Dendritic cell treated with granulocyte-macrophage colony-stimulating factor and Interleukin-4, amounts not matched to agents 40 ng/mL and 50 ng/mL, for 4 days (primary cell): ENCODE measurements around the gene PHLDB2.

Experiments used
- H3K27ac Mint-ChIP-seq: one replicate; pipeline ENCODE4 v1.8.0; 2022; ENCODE audit warnings: mild to moderate bottlenecking, mixed read lengths
- H3K27me3 Mint-ChIP-seq: one replicate; pipeline ENCODE4 v1.8.0; 2022; ENCODE audit warnings: mild to moderate bottlenecking, mixed read lengths
- H3K36me3 Mint-ChIP-seq: one replicate; pipeline ENCODE4 v1.8.0; 2022; ENCODE audit warnings: low read depth, mixed read lengths
- H3K4me1 Mint-ChIP-seq: one replicate; pipeline ENCODE4 v1.8.0; 2022; ENCODE audit warnings: low read depth, mixed read lengths
- H3K4me3 Mint-ChIP-seq: one replicate; pipeline ENCODE4 v1.8.0; 2022; ENCODE audit warnings: mild to moderate bottlenecking, moderate library complexity, mixed read lengths
- H3K9me3 Mint-ChIP-seq: one replicate; pipeline ENCODE4 v1.8.0; 2022; ENCODE audit warnings: mixed read lengths
- intact Hi-C: fragments of 100-400 bp; cut with micrococcal nuclease; formaldehyde crosslinking; loops from one replicate; pipeline ENCODE4 v1.15.0; 2022

The PHLDB2 gene

DNA sequence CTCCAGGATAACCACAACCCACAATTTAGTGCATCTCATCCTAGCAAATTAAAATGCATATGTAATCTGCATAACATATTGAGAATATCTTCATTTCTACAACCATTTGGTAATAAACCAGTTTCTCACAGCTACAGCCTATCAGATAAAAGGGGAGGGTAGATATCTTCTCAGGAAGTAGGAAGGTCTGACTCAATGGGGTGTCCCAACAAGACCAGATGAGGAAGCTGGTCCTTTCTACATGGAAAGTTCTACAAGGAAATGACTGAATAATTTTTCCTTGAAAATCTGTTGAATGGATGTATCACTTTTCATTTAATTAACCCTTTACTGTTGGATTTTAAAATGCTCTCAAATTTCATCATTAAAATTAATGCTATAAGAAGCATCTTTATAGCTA, 158.0 kb downstream of the PHLDB2 start:
- Mint-ChIP-seq H3K36me3 (no peaks in the 10 kb centered on the region), H3K4me3 (no peak overlapping the region), H3K27me3 (no peaks in the 10 kb centered on the region), H3K27ac (no peak overlapping the region), H3K4me1 (peaks cover 16% of the 10 kb centered on the region), H3K9me3 (peaks cover 8% of the 10 kb centered on the region)
- intact Hi-C loops = no loop called here

DNA sequence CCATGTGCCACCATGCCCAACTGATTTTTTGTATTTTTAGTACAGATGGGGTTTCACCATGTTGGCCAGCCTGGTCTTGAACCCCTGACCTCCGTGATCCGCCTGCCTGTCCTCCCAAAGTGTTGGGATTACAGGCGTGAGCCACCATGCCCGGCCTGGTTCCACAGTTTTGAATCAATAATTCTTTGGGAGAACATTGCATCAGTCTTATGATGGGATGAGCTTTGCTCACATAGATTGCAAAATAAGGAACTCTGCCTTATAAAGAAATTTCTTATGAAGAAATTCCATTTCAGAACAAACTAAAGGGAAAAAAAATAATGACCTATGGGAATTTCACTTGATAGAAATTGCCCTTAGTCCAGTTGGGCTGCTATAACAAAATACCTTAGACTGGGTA, 159.6 kb downstream of the PHLDB2 start:
- peaks cover 9% of the 10 kb centered on the region for H3K9me3 Mint-ChIP-seq
- H3K36me3 Mint-ChIP-seq = no peaks in the 10 kb centered on the region
- no peaks in the 10 kb centered on the region for H3K27me3 Mint-ChIP-seq
- no peak overlapping the region for H3K27ac Mint-ChIP-seq
- H3K4me1 Mint-ChIP-seq = peaks cover 12% of the 10 kb centered on the region
- intact Hi-C loops = no loop called here
- H3K4me3 Mint-ChIP-seq = no peak overlapping the region

DNA sequence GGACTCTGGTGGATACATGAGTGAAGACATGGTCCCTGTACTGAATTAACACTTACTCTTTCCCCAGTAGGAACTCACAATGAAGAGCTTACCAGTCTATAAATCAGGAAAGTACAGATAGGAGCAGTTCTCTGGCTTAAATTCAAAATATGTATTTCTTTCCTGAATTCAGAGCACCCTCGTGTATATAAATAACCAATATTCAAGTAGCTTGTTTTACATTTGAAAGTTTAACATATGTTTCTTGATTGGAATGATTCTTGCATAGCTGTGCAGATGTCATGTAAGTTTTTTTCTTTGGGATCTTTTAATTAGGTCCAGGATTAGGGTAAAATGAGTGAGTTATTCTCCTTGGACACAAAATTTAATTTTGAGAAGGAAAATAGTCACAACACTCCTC, 160.7 kb downstream of the PHLDB2 start:
- Mint-ChIP-seq H3K9me3 (peaks cover 9% of the 10 kb centered on the region), H3K4me3 (no peak overlapping the region), H3K27me3 (no peaks in the 10 kb centered on the region), H3K4me1 (peaks cover 6% of the 10 kb centered on the region), H3K36me3 (no peaks in the 10 kb centered on the region), H3K27ac (no peak overlapping the region)
- intact Hi-C loops = no loop called here

DNA sequence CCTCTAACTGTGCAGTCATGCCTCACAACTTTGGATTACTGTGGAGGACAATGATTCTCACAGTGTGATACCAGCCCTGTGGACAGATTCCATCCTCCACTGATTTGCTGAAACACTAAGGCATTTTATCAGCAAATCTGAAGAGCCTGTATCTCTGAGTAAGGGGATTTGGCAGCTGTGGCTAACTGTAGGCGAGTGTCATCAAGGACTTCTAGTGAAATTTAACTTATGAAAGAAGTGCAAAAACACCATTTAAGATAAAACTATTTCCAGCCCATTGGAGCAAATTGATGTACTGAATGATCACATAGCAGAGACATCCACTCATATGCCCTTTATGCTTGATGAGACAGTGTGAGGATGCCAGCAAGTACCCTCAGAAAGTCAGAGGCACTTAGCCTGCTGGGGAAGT, 161.6 kb downstream of the PHLDB2 start:
- no peaks in the 10 kb centered on the region for H3K36me3 Mint-ChIP-seq
- no peaks in the 10 kb centered on the region for H3K27me3 Mint-ChIP-seq
- H3K4me1 Mint-ChIP-seq = peaks cover 6% of the 10 kb centered on the region
- intact Hi-C loops = no loop called here
- H3K4me3 Mint-ChIP-seq = no peak overlapping the region
- H3K9me3 Mint-ChIP-seq = peaks cover 9% of the 10 kb centered on the region
- H3K27ac Mint-ChIP-seq = no peak overlapping the region
